SK-N-SH (cell line): Measurements from ENCODE around the gene ENTHD1.

Experiments used
- FOXM1 ChIP-seq: IDR thresholded peaks from 2 replicates; pipeline ENCODE4 v1.4.0; 2012; ENCODE audit warnings: low read depth, mild to moderate bottlenecking
- RAD21 ChIP-seq: IDR thresholded peaks from 2 replicates; pipeline ENCODE4 v1.6.1; 2012; ENCODE audit warnings: mild to moderate bottlenecking, low read length
- TAF1 ChIP-seq: IDR thresholded peaks from 2 replicates; pipeline ENCODE4 v1.6.1; 2012; ENCODE audit warnings: low read depth, mild to moderate bottlenecking, low read length, moderate library complexity, borderline replicate concordance
- TCF12 ChIP-seq: IDR thresholded peaks from 2 replicates; pipeline ENCODE4 v1.4.0; 2012
- TF ChIP-seq, protein P1 (sequence below): IDR thresholded peaks from 2 replicates; pipeline ENCODE4 v1.4.0; 2012; ENCODE audit warnings: low read depth
- TF ChIP-seq, protein P2 (sequence below): fragments of 200-600 bp; sonication (generic); IDR thresholded peaks from 2 replicates; pipeline ENCODE4 v1.6.1; 2017; ENCODE audit warnings: antibody characterized with exemption, mild to moderate bottlenecking, moderate library complexity

DNA sequence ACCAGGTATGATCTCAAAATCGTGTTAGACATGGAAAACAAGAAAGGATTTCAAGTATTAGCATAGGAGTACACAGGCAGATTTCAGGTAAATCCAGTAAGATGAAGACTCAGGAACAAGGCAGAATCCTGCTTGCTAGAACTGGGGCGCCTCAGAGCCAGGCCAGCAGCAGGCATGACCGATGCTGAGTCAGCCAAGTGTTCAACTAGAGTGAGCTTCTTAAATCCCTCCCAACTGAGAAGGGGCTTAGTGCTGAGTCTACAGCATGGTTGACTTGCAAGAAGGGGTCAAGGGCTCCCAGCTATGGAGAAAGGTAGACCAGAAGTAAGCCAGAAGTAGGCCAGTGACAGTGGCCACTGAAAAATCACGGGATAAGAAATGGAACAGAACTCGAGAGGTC lies 19.8 kb upstream of the ENTHD1 start:
- TF ChIP-seq, protein P1, sequence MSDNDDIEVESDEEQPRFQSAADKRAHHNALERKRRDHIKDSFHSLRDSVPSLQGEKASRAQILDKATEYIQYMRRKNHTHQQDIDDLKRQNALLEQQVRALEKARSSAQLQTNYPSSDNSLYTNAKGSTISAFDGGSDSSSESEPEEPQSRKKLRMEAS: no peak
- TF ChIP-seq, protein P2, sequence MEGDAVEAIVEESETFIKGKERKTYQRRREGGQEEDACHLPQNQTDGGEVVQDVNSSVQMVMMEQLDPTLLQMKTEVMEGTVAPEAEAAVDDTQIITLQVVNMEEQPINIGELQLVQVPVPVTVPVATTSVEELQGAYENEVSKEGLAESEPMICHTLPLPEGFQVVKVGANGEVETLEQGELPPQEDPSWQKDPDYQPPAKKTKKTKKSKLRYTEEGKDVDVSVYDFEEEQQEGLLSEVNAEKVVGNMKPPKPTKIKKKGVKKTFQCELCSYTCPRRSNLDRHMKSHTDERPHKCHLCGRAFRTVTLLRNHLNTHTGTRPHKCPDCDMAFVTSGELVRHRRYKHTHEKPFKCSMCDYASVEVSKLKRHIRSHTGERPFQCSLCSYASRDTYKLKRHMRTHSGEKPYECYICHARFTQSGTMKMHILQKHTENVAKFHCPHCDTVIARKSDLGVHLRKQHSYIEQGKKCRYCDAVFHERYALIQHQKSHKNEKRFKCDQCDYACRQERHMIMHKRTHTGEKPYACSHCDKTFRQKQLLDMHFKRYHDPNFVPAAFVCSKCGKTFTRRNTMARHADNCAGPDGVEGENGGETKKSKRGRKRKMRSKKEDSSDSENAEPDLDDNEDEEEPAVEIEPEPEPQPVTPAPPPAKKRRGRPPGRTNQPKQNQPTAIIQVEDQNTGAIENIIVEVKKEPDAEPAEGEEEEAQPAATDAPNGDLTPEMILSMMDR: no peak
- TF ChIP-seq FOXM1: no peak
- no peak for TF ChIP-seq RAD21
- no peak for TF ChIP-seq TCF12
- no peak for TF ChIP-seq TAF1
